DOHH2 (cell line): ENCODE measurements around the gene NDUFB4.
A peak's percentile ranks its signal among the peaks of the same experiment; 100 is the strongest.

ENCODE experiments used
- H3F3A ChIP-seq: fragments of 200-600 bp; sonication (generic), shearing (Covaris generic); 2 replicates; pipeline ENCODE4 v1.6.0; 2016; ENCODE audit warnings: antibody characterized with exemption, mild to moderate bottlenecking; ENCODE audit not compliant: control insufficient read depth, insufficient read depth
- H3K27ac ChIP-seq: fragments of 200-600 bp; sonication (generic); 2 replicates; pipeline ENCODE4 v1.5.1; 2014; ENCODE audit warnings: low read depth, mild to moderate bottlenecking, low read length, moderate library complexity
- H3K27me3 ChIP-seq: fragments of 200-600 bp; sonication (generic); 2 replicates; pipeline ENCODE4 v1.6.1; 2014; ENCODE audit warnings: mild to moderate bottlenecking, low read length, mixed read lengths; ENCODE audit not compliant: control insufficient read depth
- H3K36me3 ChIP-seq: fragments of 200-600 bp; sonication (generic); 2 replicates; pipeline ENCODE4 v1.6.1; 2014; ENCODE audit warnings: mild to moderate bottlenecking, low read length, moderate library complexity, mixed read lengths; ENCODE audit not compliant: control insufficient read depth
- H3K4me1 ChIP-seq: fragments of 200-600 bp; sonication (generic); 2 replicates; pipeline ENCODE4 v1.6.1; 2014; ENCODE audit warnings: mild to moderate bottlenecking, low read length, mixed read lengths; ENCODE audit not compliant: control insufficient read depth
- H3K4me2 ChIP-seq: fragments of 200-600 bp; sonication (generic); 2 replicates; pipeline ENCODE4 v1.6.0; 2014; ENCODE audit warnings: mild to moderate bottlenecking, low read length, moderate library complexity
- H3K4me3 ChIP-seq: fragments of 200-600 bp; sonication (generic); 2 replicates; pipeline ENCODE4 v1.5.1; 2014; ENCODE audit warnings: mild to moderate bottlenecking, low read length, mixed read lengths
- H3K79me2 ChIP-seq: fragments of 200-600 bp; sonication (generic); 2 replicates; pipeline ENCODE4 v1.6.1; 2014; ENCODE audit warnings: mild to moderate bottlenecking, low read length, mixed read lengths; ENCODE audit not compliant: control insufficient read depth
- H3K9me2 ChIP-seq: fragments of 200-600 bp; sonication (generic); replicated peaks from 2 replicates; pipeline ENCODE4 v1.6.1; 2014; ENCODE audit warnings: mild to moderate bottlenecking, low read length, mixed read lengths; ENCODE audit not compliant: control insufficient read depth
- H3K9me3 ChIP-seq: fragments of 200-600 bp; sonication (generic); 2 replicates; pipeline ENCODE4 v1.6.1; 2014; ENCODE audit warnings: antibody characterized with exemption, low read length, mixed read lengths; ENCODE audit not compliant: control insufficient read depth, insufficient read depth
- H4K20me1 ChIP-seq: fragments of 200-600 bp; sonication (generic); 2 replicates; pipeline ENCODE4 v1.6.0; 2014; ENCODE audit warnings: low read depth, mild to moderate bottlenecking, antibody characterized with exemption, low read length, moderate library complexity; ENCODE audit not compliant: control insufficient read depth, insufficient read depth
- CTCF ChIP-seq: fragments of 200-600 bp; sonication (generic); IDR thresholded peaks from one replicate; pipeline ENCODE4 v1.5.1; 2014; ENCODE audit warnings: antibody characterized with exemption, mild to moderate bottlenecking, low read depth, low read length; ENCODE audit not compliant: poor library complexity, severe bottlenecking
- EZH2phosphoT487 ChIP-seq: fragments of 200-600 bp; sonication (generic); IDR thresholded peaks from 2 replicates; pipeline ENCODE4 v1.6.1; 2017; ENCODE audit warnings: borderline replicate concordance, mild to moderate bottlenecking, antibody characterized with exemption, low read length, moderate library complexity, mixed read lengths

Gene NDUFB4

DNA sequence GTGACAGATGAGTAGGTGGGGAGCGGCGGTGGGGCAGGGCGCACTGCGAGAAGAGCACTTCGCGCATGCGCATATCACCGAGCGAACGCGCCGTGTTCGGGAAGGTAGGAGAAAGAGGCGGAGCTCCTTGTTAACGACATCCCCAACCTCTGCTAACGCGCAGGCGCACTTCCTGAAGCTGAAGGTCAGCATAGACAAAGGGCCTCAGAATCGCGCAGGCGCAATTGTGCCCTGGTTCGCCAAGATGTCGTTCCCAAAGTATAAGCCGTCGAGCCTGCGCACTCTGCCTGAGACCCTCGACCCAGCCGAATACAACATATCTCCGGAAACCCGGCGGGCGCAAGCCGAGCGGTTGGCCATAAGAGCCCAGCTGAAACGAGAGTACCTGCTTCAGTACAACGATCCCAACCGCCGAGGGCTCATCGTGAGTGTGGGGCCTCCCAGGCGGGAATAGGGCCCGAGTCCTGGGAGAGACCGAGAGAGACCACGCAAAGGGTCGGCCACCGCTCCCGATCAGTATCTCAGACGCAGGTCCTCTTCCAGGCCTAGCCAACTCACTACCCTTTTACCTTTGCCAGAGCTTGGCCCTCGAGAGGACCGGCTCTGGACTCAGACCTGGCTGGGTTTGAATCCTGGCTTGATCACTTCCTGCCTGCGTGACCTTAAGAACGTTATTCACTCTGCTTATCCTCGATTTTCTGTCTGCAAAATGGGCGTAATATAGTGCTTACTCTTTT is at the start of gene NDUFB4:
NDUFB4 (plus strand) TSS at position 221 of the 737 bp plus-strand sequence; CDS start at position 245, 24 bp downstream.
- no peaks in the 10 kb centered on the region for H3F3A ChIP-seq
- H3K9me2 ChIP-seq: no peaks in the 10 kb centered on the region
- H4K20me1 ChIP-seq: peaks cover 3% of the 10 kb centered on the region; the same call in 1 of the 2 replicates
- peaks cover 16% of the 10 kb centered on the region for H3K4me1 ChIP-seq
- peak within 1 kb of the TSS; percentile 62 for H3K27ac ChIP-seq
- no peaks in the 10 kb centered on the region for H3K9me3 ChIP-seq
- TF ChIP-seq EZH2phosphoT487: no peak
- no peak for TF ChIP-seq CTCF
- no peaks in the 10 kb centered on the region for H3K27me3 ChIP-seq
- peak within 1 kb of the TSS; percentile 98 for H3K4me3 ChIP-seq
- peaks cover 36% of the 10 kb centered on the region for H3K79me2 ChIP-seq
- peak within 1 kb of the TSS; percentile 84 for H3K4me2 ChIP-seq
- peaks cover 45% of the 10 kb centered on the region for H3K36me3 ChIP-seq

GRCh38 chr3:120550546-120550945 is 45.6 kb upstream of the NDUFB4 start:
- Histone ChIP-seq H4K20me1 (no peaks in the 10 kb centered on the region), H3F3A (no peaks in the 10 kb centered on the region), H3K27ac (no peak overlapping the region), H3K4me3 (no peak overlapping the region), H3K4me1 (no peaks in the 10 kb centered on the region), H3K27me3 (0 out of 2 replicates have a peak, but pooled peaks cover 4% of the 10 kb centered on the region), H3K9me3 (no peaks in the 10 kb centered on the region), H3K4me2 (no peak overlapping the region), H3K79me2 (no peaks in the 10 kb centered on the region), H3K9me2 (no peaks in the 10 kb centered on the region), H3K36me3 (no peaks in the 10 kb centered on the region)
- no peak for TF ChIP-seq EZH2phosphoT487
- no peak for TF ChIP-seq CTCF

DNA sequence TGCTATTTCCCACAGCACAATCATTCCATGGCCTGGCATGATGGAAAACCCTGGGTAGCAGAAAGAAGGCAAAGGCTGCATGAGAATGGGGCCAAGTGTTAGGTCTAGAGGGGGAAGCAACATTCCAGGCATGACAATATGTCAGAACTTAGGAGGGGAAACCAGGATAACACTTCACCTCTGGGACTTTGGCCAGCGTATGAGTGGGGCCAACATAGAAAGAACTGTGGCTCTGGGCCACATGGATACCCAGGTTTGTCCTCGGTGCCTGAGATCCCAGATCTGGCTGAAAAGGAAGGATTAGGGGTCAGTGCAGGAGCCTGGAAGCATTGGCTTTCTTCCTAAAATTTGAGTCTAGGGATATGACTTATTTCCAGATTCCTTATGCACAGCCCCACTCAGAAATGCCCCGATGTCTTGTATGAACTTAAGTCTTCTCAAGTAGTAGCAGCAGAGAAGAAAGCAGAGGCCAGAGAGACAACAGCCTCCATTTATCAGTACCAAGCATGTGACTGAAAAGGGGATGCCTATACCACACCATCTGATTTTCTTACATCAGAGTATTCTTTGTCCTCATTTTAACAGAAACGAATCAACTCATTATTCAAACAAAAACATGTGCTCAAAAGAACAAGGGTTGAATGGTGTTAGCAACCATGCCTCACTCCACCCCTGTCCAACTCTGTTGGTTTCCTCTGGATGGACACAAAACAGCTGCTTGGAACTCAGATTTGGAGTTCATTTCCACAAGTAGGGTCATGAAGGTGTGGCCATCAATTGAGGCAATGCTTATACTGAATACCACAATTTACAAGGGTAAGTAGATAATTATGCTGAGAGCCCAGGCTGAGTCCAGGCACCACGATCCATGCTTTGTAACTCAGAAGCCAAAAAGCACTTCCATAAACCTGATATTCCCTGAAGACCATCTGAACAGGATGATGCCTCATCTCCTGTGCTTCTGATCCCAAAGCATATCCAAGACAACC is 43.7 kb upstream of the NDUFB4 start:
- H3K36me3 ChIP-seq: no peaks in the 10 kb centered on the region
- H3K27me3 ChIP-seq: peaks cover 4% of the 10 kb centered on the region; the same call in 1 of the 2 replicates
- H3K79me2 ChIP-seq: no peaks in the 10 kb centered on the region
- no peaks in the 10 kb centered on the region for H3K9me2 ChIP-seq
- H4K20me1 ChIP-seq: no peaks in the 10 kb centered on the region
- no peaks in the 10 kb centered on the region for H3K4me1 ChIP-seq
- H3K9me3 ChIP-seq: no peaks in the 10 kb centered on the region
- H3F3A ChIP-seq: no peaks in the 10 kb centered on the region
- H3K27ac ChIP-seq: no peak overlapping the region
- TF ChIP-seq EZH2phosphoT487: no peak
- H3K4me2 ChIP-seq: no peak overlapping the region
- no peak overlapping the region for H3K4me3 ChIP-seq
